Choroid plexus epithelial cell (primary cell): ENCODE results near the gene SMIM13.
A peak's percentile ranks its signal among the peaks of the same experiment; 100 is the strongest.
"Not testable (repeated sequence)": the region's sequence is repeated elsewhere in the genome, so short reads cannot be mapped to it uniquely, and the experiment has no call there.

Experiments
- DNase-seq: peaks from one replicate; pipeline ENCODE4 v3.0.0-alpha.2; 2010; ENCODE audit warnings: low read depth
- H3K4me3 ChIP-seq: 2 replicates; pipeline ENCODE4 v1.5.1; 2011; ENCODE audit warnings: low read depth, mild to moderate bottlenecking, control low read depth, low read length, moderate library complexity
- TF ChIP-seq, protein P1 (sequence below): conservative IDR thresholded peaks from 2 replicates; pipeline ENCODE4 v1.5.1; 2011; ENCODE audit warnings: low read depth, mild to moderate bottlenecking, control low read depth, inconsistent platforms, low read length, moderate library complexity

The SMIM13 gene

DNA sequence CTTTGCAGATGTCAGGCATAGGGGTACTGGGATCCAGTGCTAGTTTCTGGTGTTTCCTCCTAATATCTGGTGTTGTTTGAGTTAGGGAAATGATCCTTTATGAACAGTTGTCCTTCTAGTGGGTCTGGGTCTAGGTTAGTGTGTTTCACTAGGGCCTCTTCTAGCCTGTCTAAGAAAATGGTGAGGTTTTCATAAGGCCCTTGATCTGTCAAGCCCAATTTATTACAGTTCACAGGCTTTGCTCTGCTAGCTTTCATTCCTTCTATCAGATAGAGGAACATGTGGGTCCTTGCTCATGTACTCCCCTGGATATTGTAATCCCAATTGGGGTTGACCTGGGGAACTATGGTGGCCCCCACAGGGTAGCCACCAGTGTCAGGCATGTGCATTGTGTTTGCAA lies 15.1 kb downstream of the SMIM13 start:
- TF ChIP-seq, protein P1, sequence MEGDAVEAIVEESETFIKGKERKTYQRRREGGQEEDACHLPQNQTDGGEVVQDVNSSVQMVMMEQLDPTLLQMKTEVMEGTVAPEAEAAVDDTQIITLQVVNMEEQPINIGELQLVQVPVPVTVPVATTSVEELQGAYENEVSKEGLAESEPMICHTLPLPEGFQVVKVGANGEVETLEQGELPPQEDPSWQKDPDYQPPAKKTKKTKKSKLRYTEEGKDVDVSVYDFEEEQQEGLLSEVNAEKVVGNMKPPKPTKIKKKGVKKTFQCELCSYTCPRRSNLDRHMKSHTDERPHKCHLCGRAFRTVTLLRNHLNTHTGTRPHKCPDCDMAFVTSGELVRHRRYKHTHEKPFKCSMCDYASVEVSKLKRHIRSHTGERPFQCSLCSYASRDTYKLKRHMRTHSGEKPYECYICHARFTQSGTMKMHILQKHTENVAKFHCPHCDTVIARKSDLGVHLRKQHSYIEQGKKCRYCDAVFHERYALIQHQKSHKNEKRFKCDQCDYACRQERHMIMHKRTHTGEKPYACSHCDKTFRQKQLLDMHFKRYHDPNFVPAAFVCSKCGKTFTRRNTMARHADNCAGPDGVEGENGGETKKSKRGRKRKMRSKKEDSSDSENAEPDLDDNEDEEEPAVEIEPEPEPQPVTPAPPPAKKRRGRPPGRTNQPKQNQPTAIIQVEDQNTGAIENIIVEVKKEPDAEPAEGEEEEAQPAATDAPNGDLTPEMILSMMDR, result no peak
- no peak overlapping the region for H3K4me3 ChIP-seq
- DNase-seq, result no peak

DNA sequence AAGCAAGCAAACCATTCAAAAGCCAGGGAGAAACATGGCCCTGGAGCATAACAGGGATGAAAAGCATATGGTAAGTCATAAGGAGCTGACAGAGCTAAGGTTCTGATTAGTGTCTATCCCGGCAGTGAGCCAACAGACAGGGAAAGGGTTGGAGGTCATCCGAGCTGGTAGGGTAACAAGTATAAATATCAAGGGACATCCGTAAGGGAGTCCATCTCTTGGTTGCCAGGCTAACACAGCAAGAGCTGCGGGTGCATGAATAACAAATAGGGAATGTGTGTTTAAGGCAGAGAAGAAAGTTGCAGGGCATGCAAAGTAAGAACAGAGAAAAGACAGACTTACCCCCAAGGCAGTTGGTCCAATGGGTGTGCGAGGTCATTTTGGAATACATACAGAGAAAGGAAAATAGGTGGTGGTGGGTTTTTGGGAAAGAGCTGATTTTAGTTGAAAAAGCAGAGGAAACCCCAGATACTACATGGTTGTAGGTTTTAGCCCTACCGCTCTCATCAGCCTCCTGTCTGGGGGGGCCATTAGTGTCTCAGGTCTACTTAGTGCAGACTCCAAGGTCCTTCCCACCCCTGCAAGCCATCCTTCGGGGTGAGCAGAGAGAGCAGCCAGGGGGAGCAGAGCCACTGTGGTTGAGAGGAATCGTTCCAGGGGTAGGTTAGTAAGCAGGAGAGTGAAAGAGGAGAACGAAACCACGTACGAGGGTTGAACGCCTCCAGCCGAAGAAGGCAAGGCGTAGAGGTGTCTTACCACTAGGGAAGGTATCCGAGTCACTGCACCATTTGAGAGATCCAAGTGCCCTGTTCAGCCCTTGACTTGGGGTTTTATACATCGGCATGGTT lies 17.5 kb downstream of the SMIM13 start, which contains the start of gene ERVFRD-1:
Gene ERVFRD-1, minus strand, starts transcription at position 805 of the 848 bp plus-strand sequence. CDS start 6,415 bp downstream, outside the sequence.
- no peak within 1 kb of the TSS for H3K4me3 ChIP-seq
- DNase-seq, result peak; percentile 23
- TF ChIP-seq, protein P1, result no peak

DNA sequence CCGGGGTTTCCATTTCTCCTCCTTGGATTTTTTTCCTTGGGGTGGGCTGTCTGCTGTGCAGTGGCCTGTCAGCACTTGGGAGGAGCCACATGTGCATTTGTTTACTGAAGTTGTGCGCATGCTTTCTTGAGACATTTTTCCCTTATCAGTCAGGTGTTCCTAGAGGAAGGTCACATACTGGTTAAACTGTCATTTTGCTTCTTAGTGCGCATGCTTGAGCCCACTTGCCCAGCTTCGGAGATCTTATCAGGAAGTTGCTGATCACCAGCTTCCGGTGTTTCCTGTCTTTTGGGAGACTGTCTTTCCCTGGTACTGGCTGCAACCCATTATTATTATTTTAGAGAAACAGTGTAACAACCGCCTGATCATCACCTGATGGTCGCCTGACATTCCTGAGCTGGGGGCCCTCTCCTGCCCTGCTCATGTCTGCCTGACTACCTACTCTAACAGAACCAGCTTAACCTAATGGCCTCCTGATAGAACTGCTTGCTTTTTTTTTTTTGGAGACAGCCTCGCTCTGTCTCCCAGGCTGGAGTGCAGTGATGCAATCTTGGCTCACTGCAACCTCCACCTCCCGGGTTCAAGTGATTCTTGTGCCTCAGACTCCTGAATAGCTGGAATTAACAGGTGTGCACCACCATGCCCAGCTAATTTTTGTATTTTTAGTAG lies 18.3 kb downstream of the SMIM13 start:
- TF ChIP-seq, protein P1, result no peak
- peak; percentile 19 for DNase-seq
- no peak overlapping the region for H3K4me3 ChIP-seq

DNA sequence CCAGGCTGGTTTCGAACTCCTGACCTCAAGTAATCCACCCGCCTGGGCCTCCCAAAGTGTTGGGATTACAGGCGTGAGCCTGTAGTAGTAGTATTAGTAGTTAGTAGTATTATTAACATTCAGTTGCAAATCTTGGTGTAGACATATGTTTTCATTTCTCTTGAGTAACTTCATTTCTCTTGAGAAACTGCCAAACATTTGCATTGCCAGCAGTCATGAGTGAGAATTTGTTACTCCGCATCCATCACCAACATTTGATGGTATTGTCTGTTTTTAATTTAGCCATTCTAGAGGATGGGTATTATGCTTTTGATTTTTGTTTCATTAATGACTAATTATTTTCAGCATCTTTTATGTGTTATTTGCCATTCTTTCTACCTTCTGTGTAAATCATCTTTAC lies 19.4 kb downstream of the SMIM13 start:
- TF ChIP-seq, protein P1, result no peak
- H3K4me3 ChIP-seq, result no peak overlapping the region
- peak; percentile 44 for DNase-seq

DNA sequence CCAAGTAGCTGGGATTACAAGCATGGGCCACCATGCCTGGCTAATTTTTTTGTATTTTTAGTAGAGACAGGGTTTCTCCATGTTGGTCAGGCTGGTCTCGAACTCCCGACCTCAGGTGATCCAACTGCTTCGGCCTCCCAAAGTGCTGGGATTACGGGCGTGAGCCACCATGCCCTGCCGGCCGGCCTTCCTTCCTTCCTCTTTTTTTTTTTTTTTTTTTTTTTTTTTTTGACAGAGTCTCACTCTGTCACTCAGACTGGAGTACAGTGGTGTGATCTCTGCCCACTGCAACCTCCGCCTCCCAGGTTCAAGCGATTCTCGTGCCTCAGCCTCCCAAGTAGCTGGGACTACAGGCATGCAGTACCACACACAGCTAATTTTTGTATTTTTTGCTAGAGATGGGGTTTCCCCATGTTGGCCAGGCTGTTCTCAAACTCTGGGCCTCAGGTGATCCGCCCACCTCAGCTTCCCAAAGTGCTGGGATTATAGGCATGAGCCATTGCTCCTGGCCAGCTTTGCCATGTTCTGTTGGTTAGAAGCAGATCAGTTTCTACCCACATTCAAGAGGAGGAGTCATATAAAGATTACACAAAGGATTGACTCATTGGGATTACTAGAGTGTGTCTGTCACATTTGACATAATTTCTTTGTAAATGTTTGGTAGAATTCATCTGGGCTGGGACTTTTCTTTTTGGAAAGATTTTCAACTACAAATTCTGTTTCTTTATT lies 22.3 kb downstream of the SMIM13 start:
- not testable (repeated sequence) for H3K4me3 ChIP-seq
- peak; percentile 35 for DNase-seq

DNA sequence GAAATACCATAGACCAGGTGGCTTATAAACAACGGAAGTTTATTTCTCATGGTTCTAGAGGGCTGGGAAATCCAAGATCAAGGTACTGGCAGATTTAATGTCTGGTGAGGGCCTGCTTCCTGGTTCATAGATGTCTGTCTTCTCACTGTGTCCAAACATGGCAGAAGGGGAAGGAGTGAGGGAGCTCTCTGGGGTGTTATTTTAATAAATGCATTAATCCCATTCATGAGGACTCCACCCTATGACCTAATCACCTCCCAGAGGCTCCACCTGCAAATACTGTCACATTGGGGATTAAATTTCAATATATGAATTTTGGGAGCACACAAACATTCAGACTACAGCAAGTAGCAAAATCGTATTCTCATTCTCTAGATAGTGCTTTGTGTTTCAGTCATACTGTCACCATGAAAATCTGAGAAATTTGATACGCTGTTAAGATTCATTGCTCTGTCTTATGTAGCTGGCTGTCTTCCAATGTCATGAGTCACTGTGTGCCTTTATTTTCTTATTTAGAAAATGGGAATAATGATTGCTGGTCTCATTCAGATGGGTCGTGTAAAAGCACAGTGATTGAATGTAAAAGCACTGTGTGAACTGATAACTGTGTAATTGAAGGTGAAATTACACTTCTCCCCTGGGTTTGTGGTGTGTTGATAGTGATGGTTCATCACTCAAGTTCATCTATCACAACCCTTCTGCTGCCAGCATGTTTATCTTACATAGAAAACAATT lies 26.8 kb downstream of the SMIM13 start:
- TF ChIP-seq, protein P1, result no peak
- H3K4me3 ChIP-seq, result no peak overlapping the region
- DNase-seq, result peak; percentile 72
